ENCODE measurements around the gene CHD9. TPM values are rescaled to one million over a fixed set of nuclear protein-coding genes. Genes with fewer than 3 reads are reported as not detected.

Gene CHD9
- total RNA-seq, 1 donor from 2014 or later = 77.4 TPM

DNA sequence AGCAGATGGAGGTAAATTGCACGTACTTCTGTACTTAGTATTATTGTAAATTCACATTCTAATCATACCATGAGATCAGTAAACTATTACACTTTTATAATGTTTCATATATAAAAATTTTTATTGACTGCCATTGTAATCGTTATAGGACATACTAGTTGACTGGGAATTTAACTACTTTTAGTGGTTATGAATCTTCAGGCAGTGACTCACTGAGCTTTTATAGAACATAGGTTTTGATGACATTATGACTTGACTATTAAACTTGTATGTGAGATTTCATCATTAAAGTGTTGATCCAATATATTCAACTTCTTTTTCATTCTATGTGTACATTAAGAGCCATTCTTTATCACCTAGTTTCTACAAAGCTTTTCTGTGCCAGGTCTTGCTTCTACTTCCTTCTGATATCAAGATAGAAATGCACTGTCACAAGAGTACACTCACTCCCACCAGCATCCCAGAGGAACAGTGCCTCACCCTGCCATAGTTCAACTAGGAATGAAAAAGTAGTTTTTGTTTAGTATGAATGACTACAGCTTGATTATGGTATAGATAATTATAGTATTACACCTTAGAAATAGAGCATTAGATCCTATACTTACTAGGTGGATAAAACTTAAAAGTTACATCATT, 237.1 kb downstream of the CHD9 start:
- no peak for FAIRE-seq
- peaks cover 2% of the 10 kb centered on the region for H3K4me1 Mint-ChIP-seq (ENCODE audit: low read depth, unreplicated experiment)
- Histone ChIP-seq H3K4me3 (ENCODE audit: insufficient read depth, low read depth, low read length) (no peak overlapping the region), H3K9me3 (ENCODE audit: insufficient read depth, low read depth, low read length) (no peaks in the 10 kb centered on the region), H3K79me2 (ENCODE audit: insufficient read depth, low read length) (no peaks in the 10 kb centered on the region), H3K9ac (ENCODE audit: low read length) (no peak overlapping the region), H3K27ac (ENCODE audit: low read depth, low read length) (peak overlapping the region; percentile 45), H3K27me3 (ENCODE audit: insufficient read depth, low read length) (no peaks in the 10 kb centered on the region), H2AFZ (ENCODE audit: low read depth, low read length) (no peak overlapping the region), H3K36me3 (ENCODE audit: insufficient read depth, low read length) (peaks cover 59% of the 10 kb centered on the region), H3K4me1 (ENCODE audit: insufficient read depth, low read length) (no peaks in the 10 kb centered on the region), H3K4me2 (ENCODE audit: low read length) (no peak overlapping the region), H4K20me1 (ENCODE audit: insufficient read depth, low read length) (peaks cover 3% of the 10 kb centered on the region)
- H3K27me3 Mint-ChIP-seq (ENCODE audit: low read depth, unreplicated experiment) = no peaks in the 10 kb centered on the region
- no peak for DNase-seq (ENCODE audit: low read depth)
- H3K9me3 Mint-ChIP-seq (ENCODE audit: unreplicated experiment) = no peaks in the 10 kb centered on the region
- H3K27ac Mint-ChIP-seq (ENCODE audit: unreplicated experiment) = peak overlapping the region; percentile 14
- H3K36me3 Mint-ChIP-seq (ENCODE audit: low read depth, unreplicated experiment) = peaks cover 10% of the 10 kb centered on the region
- H3K4me3 Mint-ChIP-seq (ENCODE audit: unreplicated experiment) = no peak overlapping the region
- TF ChIP-seq, protein P1, sequence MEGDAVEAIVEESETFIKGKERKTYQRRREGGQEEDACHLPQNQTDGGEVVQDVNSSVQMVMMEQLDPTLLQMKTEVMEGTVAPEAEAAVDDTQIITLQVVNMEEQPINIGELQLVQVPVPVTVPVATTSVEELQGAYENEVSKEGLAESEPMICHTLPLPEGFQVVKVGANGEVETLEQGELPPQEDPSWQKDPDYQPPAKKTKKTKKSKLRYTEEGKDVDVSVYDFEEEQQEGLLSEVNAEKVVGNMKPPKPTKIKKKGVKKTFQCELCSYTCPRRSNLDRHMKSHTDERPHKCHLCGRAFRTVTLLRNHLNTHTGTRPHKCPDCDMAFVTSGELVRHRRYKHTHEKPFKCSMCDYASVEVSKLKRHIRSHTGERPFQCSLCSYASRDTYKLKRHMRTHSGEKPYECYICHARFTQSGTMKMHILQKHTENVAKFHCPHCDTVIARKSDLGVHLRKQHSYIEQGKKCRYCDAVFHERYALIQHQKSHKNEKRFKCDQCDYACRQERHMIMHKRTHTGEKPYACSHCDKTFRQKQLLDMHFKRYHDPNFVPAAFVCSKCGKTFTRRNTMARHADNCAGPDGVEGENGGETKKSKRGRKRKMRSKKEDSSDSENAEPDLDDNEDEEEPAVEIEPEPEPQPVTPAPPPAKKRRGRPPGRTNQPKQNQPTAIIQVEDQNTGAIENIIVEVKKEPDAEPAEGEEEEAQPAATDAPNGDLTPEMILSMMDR (IDR thresholded peaks at IDR 0.05; ENCODE audit: insufficient read depth, low read depth, low read length) = no peak
- TF ChIP-seq EZH2 (IDR thresholded peaks at IDR 0.05; ENCODE audit: insufficient read depth, low read length) = no peak

DNA sequence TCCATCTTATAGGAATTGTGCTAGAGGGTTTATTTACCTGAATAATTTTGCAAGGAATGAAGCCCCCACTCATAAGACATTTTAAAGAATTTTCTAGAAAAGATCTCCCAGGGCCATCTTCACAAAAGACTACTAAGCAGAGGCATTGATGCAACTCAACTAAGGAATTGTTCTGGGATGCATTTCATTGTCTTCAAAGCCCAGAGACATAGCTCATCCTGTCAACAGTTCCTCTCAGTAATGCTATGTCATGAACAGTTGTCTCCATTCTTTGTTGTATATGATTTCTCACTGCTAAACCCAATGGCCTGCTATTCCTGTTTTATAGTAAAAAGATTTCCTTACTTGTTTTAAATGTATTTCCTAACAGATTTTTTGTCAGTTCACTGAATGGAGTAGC, 242.7 kb downstream of the CHD9 start:
- H3K27ac ChIP-seq (ENCODE audit: low read depth, low read length) = no peak overlapping the region

DNA sequence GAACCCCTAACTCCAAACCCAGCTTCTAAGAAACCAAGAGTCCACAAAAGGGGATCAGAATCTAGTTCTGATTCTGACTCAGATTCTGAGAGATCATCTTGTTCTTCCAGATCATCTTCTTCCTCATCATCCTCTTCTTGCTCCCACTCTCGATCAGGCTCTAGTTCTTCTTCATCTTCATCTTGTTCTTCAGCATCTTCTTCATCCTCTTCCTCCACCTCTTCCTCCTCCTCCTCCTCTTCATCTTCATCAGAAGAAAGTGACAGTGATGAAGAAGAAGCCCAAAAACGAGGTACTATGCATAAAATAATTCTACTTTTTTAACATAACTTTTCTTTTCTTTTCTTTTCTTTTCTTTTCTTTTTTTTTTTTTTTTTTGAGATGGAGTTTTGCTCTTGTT, 249.5 kb downstream of the CHD9 start:
- H3K4me1 Mint-ChIP-seq (ENCODE audit: low read depth, unreplicated experiment) = no peaks in the 10 kb centered on the region
- Histone ChIP-seq H3K27ac (ENCODE audit: low read depth, low read length) (no peak overlapping the region), H3K9me3 (ENCODE audit: insufficient read depth, low read depth, low read length) (no peaks in the 10 kb centered on the region), H3K4me2 (ENCODE audit: low read length) (no peak overlapping the region), H3K4me3 (ENCODE audit: insufficient read depth, low read depth, low read length) (no peak overlapping the region), H4K20me1 (ENCODE audit: insufficient read depth, low read length) (peaks cover 6% of the 10 kb centered on the region), H3K4me1 (ENCODE audit: insufficient read depth, low read length) (no peaks in the 10 kb centered on the region), H3K27me3 (ENCODE audit: insufficient read depth, low read length) (no peaks in the 10 kb centered on the region), H3K36me3 (ENCODE audit: insufficient read depth, low read length) (peaks cover 47% of the 10 kb centered on the region), H2AFZ (ENCODE audit: low read depth, low read length) (no peak overlapping the region), H3K9ac (ENCODE audit: low read length) (no peak overlapping the region), H3K79me2 (ENCODE audit: insufficient read depth, low read length) (no peaks in the 10 kb centered on the region)
- no peak overlapping the region for H3K27ac Mint-ChIP-seq (ENCODE audit: unreplicated experiment)
- H3K9me3 Mint-ChIP-seq (ENCODE audit: unreplicated experiment) = no peaks in the 10 kb centered on the region
- FAIRE-seq = no peak
- no peak overlapping the region for H3K4me3 Mint-ChIP-seq (ENCODE audit: unreplicated experiment)
- no peak for DNase-seq (ENCODE audit: low read depth)
- H3K36me3 Mint-ChIP-seq (ENCODE audit: low read depth, unreplicated experiment) = peaks cover 33% of the 10 kb centered on the region
- no peaks in the 10 kb centered on the region for H3K27me3 Mint-ChIP-seq (ENCODE audit: low read depth, unreplicated experiment)
- TF ChIP-seq, protein P1 (IDR thresholded peaks at IDR 0.05; ENCODE audit: insufficient read depth, low read depth, low read length) = no peak
- no peak for TF ChIP-seq EZH2 (IDR thresholded peaks at IDR 0.05; ENCODE audit: insufficient read depth, low read length)

More for the DNA sequence above, 242.7 kb downstream of the CHD9 start:
- H3K9me3 ChIP-seq (ENCODE audit: insufficient read depth, low read depth, low read length) = no peaks in the 10 kb centered on the region
- Mint-ChIP-seq H3K4me1 (ENCODE audit: low read depth, unreplicated experiment) (no peaks in the 10 kb centered on the region), H3K9me3 (ENCODE audit: unreplicated experiment) (no peaks in the 10 kb centered on the region), H3K27me3 (ENCODE audit: low read depth, unreplicated experiment) (no peaks in the 10 kb centered on the region), H3K36me3 (ENCODE audit: low read depth, unreplicated experiment) (peaks cover 22% of the 10 kb centered on the region), H3K4me3 (ENCODE audit: unreplicated experiment) (no peak overlapping the region), H3K27ac (ENCODE audit: unreplicated experiment) (no peak overlapping the region)
- no peak overlapping the region for H2AFZ ChIP-seq (ENCODE audit: low read depth, low read length)
- no peak for DNase-seq (ENCODE audit: low read depth)
- peaks cover 56% of the 10 kb centered on the region for H3K36me3 ChIP-seq (ENCODE audit: insufficient read depth, low read length)
- H3K9ac ChIP-seq (ENCODE audit: low read length) = no peak overlapping the region
- no peaks in the 10 kb centered on the region for H3K4me1 ChIP-seq (ENCODE audit: insufficient read depth, low read length)
- H4K20me1 ChIP-seq (ENCODE audit: insufficient read depth, low read length) = peaks cover 3% of the 10 kb centered on the region
- no peak overlapping the region for H3K4me3 ChIP-seq (ENCODE audit: insufficient read depth, low read depth, low read length)
- TF ChIP-seq, protein P1 (IDR thresholded peaks at IDR 0.05; ENCODE audit: insufficient read depth, low read depth, low read length) = no peak
- no peak for TF ChIP-seq EZH2 (IDR thresholded peaks at IDR 0.05; ENCODE audit: insufficient read depth, low read length)
- no peak for FAIRE-seq
- no peak overlapping the region for H3K4me2 ChIP-seq (ENCODE audit: low read length)
- no peaks in the 10 kb centered on the region for H3K27me3 ChIP-seq (ENCODE audit: insufficient read depth, low read length)
- H3K79me2 ChIP-seq (ENCODE audit: insufficient read depth, low read length) = no peaks in the 10 kb centered on the region

All from astrocyte (in vitro differentiated cells and primary cell).